K562 (cell line): ENCODE measurements around the gene CBX4.

ENCODE experiments used
- CTCF ChIP-seq, 3 experiments: IDR thresholded peaks in 2 of 3; conservative IDR thresholded peaks in 1 of 3; 2 replicates each; pipeline ENCODE4 v1.5.1; 2011 to 2012; ENCODE audit warnings: low read length in 3 of 3, mild to moderate bottlenecking in 3 of 3, control low read depth in 2 of 3, improper control_type of control experiment in 1 of 3, inconsistent platforms in 1 of 3, low read depth in 1 of 3, mixed read lengths in 1 of 3, moderate library complexity in 1 of 3; ENCODE audit not compliant: insufficient read depth in 2 of 3
- NKRF ChIP-seq: fragments of 450-650 bp; IDR thresholded peaks from 2 replicates; pipeline ENCODE4 v1.6.1; 2016; ENCODE audit warnings: borderline replicate concordance
- RBM14 ChIP-seq: fragments of 200-400 bp; formaldehyde crosslinking; IDR thresholded peaks from 2 replicates; pipeline ENCODE4 v1.6.1; 2018; ENCODE audit warnings: low read depth, mild to moderate bottlenecking, low read length, moderate library complexity, borderline replicate concordance; ENCODE audit not compliant: insufficient read depth
- RFX5 ChIP-seq: IDR thresholded peaks from 2 replicates; pipeline ENCODE4 v1.6.1; 2011; ENCODE audit warnings: low read depth, mild to moderate bottlenecking, improper control_type of control experiment, low read length

GRCh38 chr17:79870540-79870939 is 31.3 kb upstream of the CBX4 start:
- no peak for TF ChIP-seq RFX5
- no peak for TF ChIP-seq NKRF
- no peak for TF ChIP-seq RBM14
- TF ChIP-seq CTCF (IDR thresholded peaks at IDR 0.05 in 2 of 3, conservative IDR thresholded peaks at IDR 0.05 in 1 of 3; ENCODE audit: insufficient read depth in 2 of 3, low read depth in 1 of 3, low read length in 3 of 3), result no peak
